ENCODE data around the gene STUM. TPM values are rescaled to one million over a fixed set of nuclear protein-coding genes. Genes with fewer than 3 reads are reported as not detected.
"Not testable (repeated sequence)": the region's sequence is repeated elsewhere in the genome, so short reads cannot be mapped to it uniquely, and the experiment has no call there.

STUM gene
- total and polyA plus RNA-seq, 2 experiments from 2014 or later = 0.23 to 1.3 TPM

DNA sequence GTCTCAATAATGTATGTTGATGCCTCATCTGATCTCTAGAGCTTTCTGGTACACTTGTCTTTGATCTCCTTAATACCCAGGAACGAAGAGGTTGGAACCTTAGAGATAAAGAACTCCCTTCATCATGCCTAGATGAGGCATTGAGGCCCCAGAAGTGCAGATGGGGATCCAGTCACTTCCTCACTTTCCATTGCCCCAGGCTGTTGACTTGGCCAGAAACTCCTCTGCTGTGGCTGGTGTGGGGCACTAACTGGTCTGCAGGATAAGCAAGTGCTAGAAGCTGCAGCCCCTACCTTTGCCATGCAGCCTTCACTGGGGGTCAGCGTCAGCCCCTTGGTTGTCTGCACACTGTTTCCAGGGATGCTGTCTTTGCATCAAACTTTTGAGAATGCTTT is 49.9 kb downstream of the STUM start:
- peaks cover 5% of the 10 kb centered on the region; the same call in 2 of the 3 replicates for H3K4me1 Mint-ChIP-seq
- no peak overlapping the region for H3K27ac ChIP-seq (ENCODE audit: low read depth)
- no peak overlapping the region for H3K4me3 ChIP-seq
- H3K27me3 Mint-ChIP-seq (ENCODE audit: insufficient read depth, low read depth, poor library complexity) = peaks cover 8% of the 10 kb centered on the region
- H3K4me1 ChIP-seq (ENCODE audit: insufficient read depth) = no peaks in the 10 kb centered on the region
- no peaks in the 10 kb centered on the region; the same call in 2 of the 3 replicates for H3K36me3 Mint-ChIP-seq (ENCODE audit: low read depth)
- no peak overlapping the region for H3K27ac Mint-ChIP-seq
- no peaks in the 10 kb centered on the region for H3F3A ChIP-seq (replicated peaks; ENCODE audit: low read depth)
- DNase-seq (ENCODE audit: low spot score) (no peak), ATAC-seq (no peak)
- H3K79me2 ChIP-seq (replicated peaks; ENCODE audit: insufficient read depth) = no peaks in the 10 kb centered on the region
- no peaks in the 10 kb centered on the region; the same call in 1 of the 2 replicates for H3K36me3 ChIP-seq (ENCODE audit: insufficient read depth)
- no peaks in the 10 kb centered on the region for H3K9me2 ChIP-seq (ENCODE audit: insufficient read depth)
- no peak overlapping the region for H2AFZ ChIP-seq
- H3K27me3 ChIP-seq (ENCODE audit: insufficient read depth) = no peaks in the 10 kb centered on the region
- H4K20me1 ChIP-seq (replicated peaks; ENCODE audit: insufficient read depth) = no peaks in the 10 kb centered on the region
- peaks cover 8% of the 10 kb centered on the region for H3K9me3 Mint-ChIP-seq
- TF ChIP-seq, protein P1, sequence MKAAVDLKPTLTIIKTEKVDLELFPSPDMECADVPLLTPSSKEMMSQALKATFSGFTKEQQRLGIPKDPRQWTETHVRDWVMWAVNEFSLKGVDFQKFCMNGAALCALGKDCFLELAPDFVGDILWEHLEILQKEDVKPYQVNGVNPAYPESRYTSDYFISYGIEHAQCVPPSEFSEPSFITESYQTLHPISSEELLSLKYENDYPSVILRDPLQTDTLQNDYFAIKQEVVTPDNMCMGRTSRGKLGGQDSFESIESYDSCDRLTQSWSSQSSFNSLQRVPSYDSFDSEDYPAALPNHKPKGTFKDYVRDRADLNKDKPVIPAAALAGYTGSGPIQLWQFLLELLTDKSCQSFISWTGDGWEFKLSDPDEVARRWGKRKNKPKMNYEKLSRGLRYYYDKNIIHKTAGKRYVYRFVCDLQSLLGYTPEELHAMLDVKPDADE (IDR thresholded peaks at IDR 0.05) = no peak
- TF ChIP-seq JUNB (IDR thresholded peaks at IDR 0.05; ENCODE audit: unreplicated experiment) (no peak), POLR2AphosphoS5 (IDR thresholded peaks at IDR 0.05; ENCODE audit: low read depth) (no peak), STAT1 (IDR thresholded peaks at IDR 0.05; ENCODE audit: unreplicated experiment) (no peak), NANOG (IDR thresholded peaks at IDR 0.05; ENCODE audit: borderline replicate concordance) (no peak), EZH2phosphoT487 (IDR thresholded peaks at IDR 0.05; ENCODE audit: unreplicated experiment) (no peak)
- TF ChIP-seq, protein P2, sequence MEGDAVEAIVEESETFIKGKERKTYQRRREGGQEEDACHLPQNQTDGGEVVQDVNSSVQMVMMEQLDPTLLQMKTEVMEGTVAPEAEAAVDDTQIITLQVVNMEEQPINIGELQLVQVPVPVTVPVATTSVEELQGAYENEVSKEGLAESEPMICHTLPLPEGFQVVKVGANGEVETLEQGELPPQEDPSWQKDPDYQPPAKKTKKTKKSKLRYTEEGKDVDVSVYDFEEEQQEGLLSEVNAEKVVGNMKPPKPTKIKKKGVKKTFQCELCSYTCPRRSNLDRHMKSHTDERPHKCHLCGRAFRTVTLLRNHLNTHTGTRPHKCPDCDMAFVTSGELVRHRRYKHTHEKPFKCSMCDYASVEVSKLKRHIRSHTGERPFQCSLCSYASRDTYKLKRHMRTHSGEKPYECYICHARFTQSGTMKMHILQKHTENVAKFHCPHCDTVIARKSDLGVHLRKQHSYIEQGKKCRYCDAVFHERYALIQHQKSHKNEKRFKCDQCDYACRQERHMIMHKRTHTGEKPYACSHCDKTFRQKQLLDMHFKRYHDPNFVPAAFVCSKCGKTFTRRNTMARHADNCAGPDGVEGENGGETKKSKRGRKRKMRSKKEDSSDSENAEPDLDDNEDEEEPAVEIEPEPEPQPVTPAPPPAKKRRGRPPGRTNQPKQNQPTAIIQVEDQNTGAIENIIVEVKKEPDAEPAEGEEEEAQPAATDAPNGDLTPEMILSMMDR (conservative IDR thresholded peaks at IDR 0.05; ENCODE audit: low read depth in 2 of 2) = no peak
- no peak overlapping the region for H3K4me3 Mint-ChIP-seq
- no peak overlapping the region for H3K4me2 ChIP-seq

DNA sequence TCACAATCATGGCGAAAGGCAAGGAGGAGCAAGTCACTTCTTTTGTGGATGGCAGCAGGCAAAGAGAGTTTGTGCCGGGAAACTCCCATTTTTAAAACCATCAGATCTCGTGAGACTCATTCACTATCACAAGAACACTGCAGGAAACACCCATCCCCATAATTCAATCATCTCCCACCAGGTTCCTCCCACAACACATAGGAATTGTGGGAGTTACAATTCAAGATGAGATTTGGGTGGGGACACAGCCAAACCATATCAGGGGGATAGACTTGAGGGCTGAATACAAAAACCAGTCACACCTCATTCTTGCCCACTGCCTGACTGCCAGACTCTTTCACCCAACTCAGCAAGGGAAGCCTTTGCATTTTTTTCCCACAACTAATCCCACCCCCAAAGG is 50.4 kb downstream of the STUM start:
- not testable (repeated sequence) for H3K4me3 Mint-ChIP-seq, ATAC-seq, H3K9me3 Mint-ChIP-seq

DNA sequence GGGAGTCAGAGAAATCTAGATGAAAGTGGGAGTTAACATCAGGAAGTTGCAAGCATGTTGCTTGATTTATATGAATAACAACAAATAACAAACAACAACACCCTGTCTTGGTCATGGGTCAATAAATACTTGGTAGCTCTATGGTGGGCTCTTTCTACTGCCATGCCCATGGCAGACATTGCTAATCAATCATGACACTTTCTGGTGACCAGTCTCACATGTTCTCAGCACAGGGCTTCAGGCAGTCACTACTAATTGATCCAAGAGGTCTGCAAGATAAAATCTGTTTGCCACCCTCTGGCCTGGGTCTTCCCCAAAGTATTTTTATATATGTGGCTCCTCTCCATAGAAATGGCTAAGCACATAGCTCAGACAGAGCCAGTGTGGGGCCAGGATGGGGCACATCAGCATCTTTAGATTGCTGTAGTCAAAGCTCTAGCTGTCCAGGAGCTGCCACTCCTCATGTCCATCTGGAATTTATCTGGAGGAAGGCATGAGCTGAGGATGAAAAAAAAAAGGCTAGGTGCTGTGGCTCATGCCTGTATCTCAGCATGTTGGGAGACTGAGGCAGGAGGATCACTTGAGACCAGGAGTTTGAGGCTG is 51.2 kb downstream of the STUM start:
- Histone ChIP-seq H4K20me1 (replicated peaks; ENCODE audit: insufficient read depth) (no peaks in the 10 kb centered on the region), H3K27ac (ENCODE audit: low read depth) (no peak overlapping the region), H3K79me2 (replicated peaks; ENCODE audit: insufficient read depth) (no peaks in the 10 kb centered on the region), H3K4me3 (no peak overlapping the region), H3K36me3 (ENCODE audit: insufficient read depth) (no peaks in the 10 kb centered on the region; the same call in 1 of the 2 replicates), H3K9me2 (ENCODE audit: insufficient read depth) (no peaks in the 10 kb centered on the region), H3K4me1 (ENCODE audit: insufficient read depth) (0 out of 2 replicates have a peak, but pooled peaks cover 12% of the 10 kb centered on the region), H3K27me3 (ENCODE audit: insufficient read depth) (no peaks in the 10 kb centered on the region), H3K4me2 (no peak overlapping the region), H3F3A (replicated peaks; ENCODE audit: low read depth) (no peaks in the 10 kb centered on the region), H2AFZ (no peak overlapping the region)
- Mint-ChIP-seq H3K27me3 (ENCODE audit: insufficient read depth, low read depth, poor library complexity) (peaks cover 8% of the 10 kb centered on the region), H3K9me3 (peaks cover 8% of the 10 kb centered on the region), H3K4me1 (peaks cover 16% of the 10 kb centered on the region), H3K4me3 (no peak overlapping the region), H3K36me3 (ENCODE audit: low read depth) (no peaks in the 10 kb centered on the region; the same call in 2 of the 3 replicates), H3K27ac (no peak overlapping the region)
- DNase-seq (ENCODE audit: low spot score) = no peak
- no peak for ATAC-seq
- no peak for TF ChIP-seq NANOG (IDR thresholded peaks at IDR 0.05; ENCODE audit: borderline replicate concordance)
- TF ChIP-seq POLR2AphosphoS5 (IDR thresholded peaks at IDR 0.05; ENCODE audit: low read depth) = no peak
- no peak for TF ChIP-seq JUNB (IDR thresholded peaks at IDR 0.05; ENCODE audit: unreplicated experiment)
- TF ChIP-seq, protein P1 (IDR thresholded peaks at IDR 0.05) = no peak
- no peak for TF ChIP-seq EZH2phosphoT487 (IDR thresholded peaks at IDR 0.05; ENCODE audit: unreplicated experiment)

More for the DNA sequence above, 50.4 kb downstream of the STUM start:
- H3K4me3 ChIP-seq; H3K4me2 ChIP-seq; H3K36me3 ChIP-seq (ENCODE audit: insufficient read depth); H3K27me3 ChIP-seq (ENCODE audit: insufficient read depth); DNase-seq (ENCODE audit: low spot score); H3K27ac ChIP-seq (ENCODE audit: low read depth); H2AFZ ChIP-seq; H4K20me1 ChIP-seq (replicated peaks; ENCODE audit: insufficient read depth); H3K4me1 ChIP-seq (ENCODE audit: insufficient read depth); H3F3A ChIP-seq (replicated peaks; ENCODE audit: low read depth); H3K4me1 Mint-ChIP-seq; H3K79me2 ChIP-seq (replicated peaks; ENCODE audit: insufficient read depth); H3K9me2 ChIP-seq (ENCODE audit: insufficient read depth); H3K27me3 Mint-ChIP-seq (ENCODE audit: insufficient read depth, low read depth, poor library complexity); H3K36me3 Mint-ChIP-seq (ENCODE audit: low read depth); H3K27ac Mint-ChIP-seq: not testable (repeated sequence)
